ENCODE results near the gene IFITM1.
A peak's percentile ranks its signal among the peaks of the same experiment; 100 is the strongest.
"Not testable (repeated sequence)": the region's sequence is repeated elsewhere in the genome, so short reads cannot be mapped to it uniquely, and the experiment has no call there.

The IFITM1 gene

GRCh38 chr11:279040-279965 lies 34.5 kb upstream of the IFITM1 start:
- ATAC-seq, result no peak
- Mint-ChIP-seq H3K27ac (peak overlapping the region; percentile 59), H3K36me3 (ENCODE audit: low read depth) (peaks cover 5% of the 10 kb centered on the region), H3K9me3 (peaks cover 12% of the 10 kb centered on the region), H3K27me3 (peaks cover 39% of the 10 kb centered on the region), H3K4me1 (peaks cover 46% of the 10 kb centered on the region), H3K4me3 (no peak overlapping the region)
- DNase-seq, result peak; percentile 19

- ATAC-seq, result no peak
- Mint-ChIP-seq H3K27ac (peak overlapping the region; percentile 56), H3K36me3 (ENCODE audit: low read depth) (peaks cover 5% of the 10 kb centered on the region), H3K9me3 (peaks cover 12% of the 10 kb centered on the region), H3K4me1 (peaks cover 46% of the 10 kb centered on the region), H3K4me3 (peak overlapping the region; percentile 67), H3K27me3 (peaks cover 39% of the 10 kb centered on the region)
- peak; percentile 40 for DNase-seq
Observed at GRCh38 chr11:279966-280705, 33.7 kb upstream of the IFITM1 start.

DNA sequence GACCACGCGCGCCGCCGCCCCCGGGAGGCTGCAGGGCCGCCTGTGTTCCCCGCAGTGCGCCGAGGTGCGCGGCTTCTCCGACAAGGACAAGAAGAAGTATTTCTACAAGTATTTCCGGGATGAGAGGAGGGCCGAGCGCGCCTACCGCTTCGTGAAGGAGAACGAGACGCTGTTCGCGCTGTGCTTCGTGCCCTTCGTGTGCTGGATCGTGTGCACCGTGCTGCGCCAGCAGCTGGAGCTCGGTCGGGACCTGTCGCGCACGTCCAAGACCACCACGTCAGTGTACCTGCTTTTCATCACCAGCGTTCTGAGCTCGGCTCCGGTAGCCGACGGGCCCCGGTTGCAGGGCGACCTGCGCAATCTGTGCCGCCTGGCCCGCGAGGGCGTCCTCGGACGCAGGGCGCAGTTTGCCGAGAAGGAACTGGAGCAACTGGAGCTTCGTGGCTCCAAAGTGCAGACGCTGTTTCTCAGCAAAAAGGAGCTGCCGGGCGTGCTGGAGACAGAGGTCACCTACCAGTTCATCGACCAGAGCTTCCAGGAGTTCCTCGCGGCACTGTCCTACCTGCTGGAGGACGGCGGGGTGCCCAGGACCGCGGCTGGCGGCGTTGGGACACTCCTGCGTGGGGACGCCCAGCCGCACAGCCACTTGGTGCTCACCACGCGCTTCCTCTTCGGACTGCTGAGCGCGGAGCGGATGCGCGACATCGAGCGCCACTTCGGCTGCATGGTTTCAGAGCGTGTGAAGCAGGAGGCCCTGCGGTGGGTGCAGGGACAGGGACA lies 32.9 kb upstream of the IFITM1 start:
- H3K4me3 Mint-ChIP-seq, result peak overlapping the region; percentile 70
- H3K27ac Mint-ChIP-seq, result peak overlapping the region; percentile 46
- ATAC-seq (peak; percentile 16), DNase-seq (peak; percentile 35)
- peaks cover 39% of the 10 kb centered on the region for H3K27me3 Mint-ChIP-seq
- peaks cover 5% of the 10 kb centered on the region for H3K36me3 Mint-ChIP-seq (ENCODE audit: low read depth)
- H3K4me1 Mint-ChIP-seq, result peaks cover 52% of the 10 kb centered on the region
- H3K9me3 Mint-ChIP-seq, result peaks cover 12% of the 10 kb centered on the region

GRCh38 chr11:281486-282161 lies 32.2 kb upstream of the IFITM1 start:
- peak overlapping the region; percentile 46 for H3K27ac Mint-ChIP-seq
- H3K36me3 Mint-ChIP-seq (ENCODE audit: low read depth), result peaks cover 4% of the 10 kb centered on the region
- H3K4me3 Mint-ChIP-seq, result peak overlapping the region; percentile 70
- H3K9me3 Mint-ChIP-seq, result peaks cover 11% of the 10 kb centered on the region
- no peak for ATAC-seq
- H3K27me3 Mint-ChIP-seq, result peaks cover 39% of the 10 kb centered on the region
- H3K4me1 Mint-ChIP-seq, result peaks cover 57% of the 10 kb centered on the region
- no peak for DNase-seq

GRCh38 chr11:282171-282570 lies 31.7 kb upstream of the IFITM1 start:
- ATAC-seq, result no peak
- Mint-ChIP-seq H3K36me3 (ENCODE audit: low read depth) (peaks cover 2% of the 10 kb centered on the region), H3K4me1 (peaks cover 62% of the 10 kb centered on the region), H3K4me3 (peak overlapping the region; percentile 70), H3K27me3 (peaks cover 39% of the 10 kb centered on the region), H3K9me3 (peaks cover 6% of the 10 kb centered on the region), H3K27ac (peak overlapping the region; percentile 51)
- DNase-seq, result no peak

DNA sequence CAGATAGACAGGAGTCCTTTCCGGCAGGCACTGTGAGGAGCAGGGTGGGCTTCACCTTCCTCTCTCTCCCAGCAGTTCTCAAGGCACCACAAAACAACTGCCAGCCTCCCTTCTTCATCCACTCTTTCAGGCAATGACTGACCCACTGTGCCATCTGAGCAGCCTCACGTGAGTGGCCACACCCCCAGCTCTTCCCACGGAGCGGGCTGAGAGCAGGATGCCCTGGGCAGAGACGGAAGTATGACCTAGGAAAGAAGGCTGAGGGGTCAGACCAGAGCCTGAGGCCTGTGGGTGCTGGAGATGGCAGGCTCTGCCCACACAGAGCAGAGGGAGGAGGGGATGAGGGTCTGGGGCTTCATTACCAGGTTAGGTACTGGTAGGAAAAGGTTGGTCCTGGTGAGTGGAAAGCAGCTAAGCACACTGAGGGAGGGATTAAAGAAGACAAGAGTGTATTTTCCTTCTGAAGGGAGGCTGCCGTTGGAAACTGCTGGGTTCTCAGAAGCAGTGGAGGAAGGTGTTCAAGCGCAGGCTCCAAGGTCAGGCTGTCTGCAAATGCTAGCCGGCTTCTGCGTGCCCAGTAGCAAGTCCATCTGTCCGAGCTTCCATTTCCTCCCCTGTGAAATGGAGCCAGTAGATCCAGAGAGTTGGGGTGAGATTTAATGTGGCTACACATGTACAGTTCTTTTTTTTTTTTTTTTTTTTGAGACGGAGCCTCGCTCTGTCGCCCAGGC lies 31.0 kb upstream of the IFITM1 start:
- no peaks in the 10 kb centered on the region for H3K9me3 Mint-ChIP-seq
- ATAC-seq (no peak), DNase-seq (no peak)
- H3K4me3 Mint-ChIP-seq, result peak overlapping the region; percentile 70
- H3K36me3 Mint-ChIP-seq (ENCODE audit: low read depth), result peaks cover under 1% of the 10 kb centered on the region
- H3K27me3 Mint-ChIP-seq, result peaks cover 36% of the 10 kb centered on the region
- peaks cover 59% of the 10 kb centered on the region for H3K4me1 Mint-ChIP-seq
- peak overlapping the region; percentile 51 for H3K27ac Mint-ChIP-seq

DNA sequence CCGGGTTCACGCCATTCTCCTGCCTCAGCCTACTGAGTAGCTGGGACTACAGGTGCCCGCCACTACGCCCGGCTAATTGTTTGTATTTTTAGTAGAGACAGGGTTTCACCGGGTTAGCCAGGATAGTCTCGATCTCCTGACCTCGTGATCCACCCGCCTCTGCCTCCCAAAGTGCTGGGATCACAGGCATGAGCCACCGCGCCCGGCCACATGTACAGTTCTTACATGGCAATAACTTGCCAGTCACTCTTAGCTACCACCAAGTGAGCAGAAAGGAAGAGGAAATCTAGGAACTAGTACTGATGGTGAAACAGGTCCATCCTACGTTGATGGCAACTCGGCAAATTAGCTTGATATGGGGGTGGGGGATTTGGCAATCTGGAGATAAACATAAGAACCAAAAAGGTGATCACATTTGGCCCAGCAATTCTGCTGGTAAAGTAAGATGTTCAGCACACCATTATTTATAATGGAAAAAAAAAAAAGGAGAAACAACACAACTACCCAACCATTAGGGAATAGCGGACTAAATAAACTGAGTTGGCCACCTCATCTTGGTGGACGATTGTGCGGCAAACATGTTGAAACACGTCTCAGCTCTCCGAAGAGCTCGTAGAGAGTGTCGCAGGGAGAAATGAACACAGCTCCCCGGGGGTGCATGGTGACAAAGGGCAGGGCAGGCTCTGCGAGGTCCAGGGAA lies 30.3 kb upstream of the IFITM1 start:
- Mint-ChIP-seq H3K27ac (peak overlapping the region; percentile 51), H3K36me3 (ENCODE audit: low read depth) (peaks cover 3% of the 10 kb centered on the region), H3K4me3 (peak overlapping the region; percentile 70), H3K9me3 (no peaks in the 10 kb centered on the region), H3K27me3 (peaks cover 36% of the 10 kb centered on the region), H3K4me1 (peaks cover 58% of the 10 kb centered on the region)
- no peak for DNase-seq
- ATAC-seq, result no peak

DNA sequence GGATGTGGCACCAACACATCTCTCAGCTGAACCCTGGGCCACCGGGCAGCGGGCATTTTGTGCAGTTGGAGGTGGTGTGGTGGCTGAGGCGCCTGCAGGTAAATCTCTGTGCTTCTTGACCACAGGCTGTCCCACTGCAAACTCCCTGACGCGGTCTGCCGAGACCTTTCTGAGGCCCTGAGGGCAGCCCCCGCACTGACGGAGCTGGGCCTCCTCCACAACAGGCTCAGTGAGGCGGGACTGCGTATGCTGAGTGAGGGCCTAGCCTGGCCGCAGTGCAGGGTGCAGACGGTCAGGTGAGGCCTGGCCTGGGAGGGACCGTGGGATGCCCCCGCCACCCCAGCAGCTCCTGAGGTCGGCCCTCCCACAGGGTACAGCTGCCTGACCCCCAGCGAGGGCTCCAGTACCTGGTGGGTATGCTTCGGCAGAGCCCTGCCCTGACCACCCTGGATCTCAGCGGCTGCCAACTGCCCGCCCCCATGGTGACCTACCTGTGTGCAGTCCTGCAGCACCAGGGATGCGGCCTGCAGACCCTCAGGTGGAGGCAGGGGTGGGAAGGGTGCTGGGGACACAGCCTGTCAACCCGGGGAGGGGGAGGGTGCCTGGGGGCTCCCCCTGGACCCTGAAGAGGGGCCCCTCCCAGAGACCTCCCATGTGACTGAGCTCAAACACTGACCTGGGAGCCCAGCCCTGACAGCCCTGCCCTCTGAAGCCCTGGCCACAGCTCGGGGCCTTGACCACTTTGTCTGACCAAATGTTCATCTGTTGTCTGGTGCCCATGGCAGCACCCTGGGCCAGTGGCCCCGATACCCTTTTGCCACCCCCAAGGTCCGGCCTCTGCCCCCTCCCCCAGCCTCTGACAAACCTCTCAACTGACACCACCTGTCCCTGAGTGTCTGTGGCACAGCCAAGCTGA lies 29.5 kb upstream of the IFITM1 start:
- DNase-seq, result peak; percentile 8
- Mint-ChIP-seq H3K27ac (no peak overlapping the region), H3K9me3 (no peaks in the 10 kb centered on the region), H3K4me1 (peaks cover 55% of the 10 kb centered on the region), H3K27me3 (peaks cover 33% of the 10 kb centered on the region), H3K36me3 (ENCODE audit: low read depth) (peaks cover 3% of the 10 kb centered on the region), H3K4me3 (no peak overlapping the region)
- ATAC-seq, result no peak

DNA sequence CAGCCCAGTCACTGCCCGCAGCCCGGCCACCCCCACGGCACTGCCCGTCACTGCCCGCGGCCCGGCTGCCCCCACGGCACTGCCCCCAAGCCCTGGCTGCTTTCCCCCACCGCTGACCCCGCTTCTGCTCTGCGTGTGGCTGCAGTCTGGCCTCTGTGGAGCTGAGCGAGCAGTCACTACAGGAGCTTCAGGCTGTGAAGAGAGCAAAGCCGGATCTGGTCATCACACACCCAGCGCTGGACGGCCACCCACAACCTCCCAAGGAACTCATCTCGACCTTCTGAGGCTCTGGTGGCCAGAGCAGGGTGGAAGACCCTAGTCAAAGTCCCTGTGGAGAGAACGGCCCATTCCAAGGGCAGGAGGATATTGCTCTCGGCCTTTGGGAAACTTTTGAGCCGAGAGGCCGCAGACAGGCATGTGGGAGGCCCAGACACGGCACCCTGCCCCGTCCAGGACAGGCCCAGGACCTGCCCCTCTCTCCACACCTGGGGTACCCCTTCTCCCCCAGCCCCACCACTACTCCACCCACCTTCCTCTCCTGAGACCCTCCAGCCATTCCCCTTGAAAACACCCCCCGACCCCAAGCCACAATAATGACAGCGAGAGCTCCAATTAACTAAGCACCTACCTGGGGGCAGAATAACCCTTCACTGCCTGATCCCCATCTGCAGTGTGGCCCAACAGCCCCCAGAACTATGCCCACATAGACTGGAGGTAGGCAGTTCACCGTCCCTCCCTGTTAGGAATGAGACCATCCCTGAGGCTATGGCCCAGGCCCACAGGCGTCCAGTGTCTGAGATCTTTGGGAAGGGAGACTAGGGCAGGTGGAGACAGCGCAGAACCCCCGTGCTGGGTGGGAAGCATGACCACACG lies 28.6 kb upstream of the IFITM1 start:
- H3K27ac Mint-ChIP-seq, result no peak overlapping the region
- no peak overlapping the region for H3K4me3 Mint-ChIP-seq

DNA sequence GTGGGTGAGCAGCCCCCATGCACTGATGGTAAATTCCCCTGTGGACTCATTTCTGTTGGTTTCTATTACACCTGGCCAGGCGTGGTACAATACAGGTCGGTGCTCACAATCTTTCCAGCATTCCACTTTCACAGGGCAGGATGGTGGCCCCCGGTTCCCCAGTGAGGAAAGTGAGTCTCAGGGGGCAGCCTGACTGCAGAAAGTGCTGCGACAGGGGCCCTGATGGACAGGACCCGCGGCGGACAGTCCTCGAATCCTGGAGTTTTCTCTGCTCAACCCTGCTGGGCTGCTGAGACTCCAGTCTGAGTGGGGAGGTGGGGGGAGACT lies 28.0 kb upstream of the IFITM1 start:
- no peak for DNase-seq
- peaks cover 29% of the 10 kb centered on the region for H3K27me3 Mint-ChIP-seq
- peaks cover 3% of the 10 kb centered on the region for H3K36me3 Mint-ChIP-seq (ENCODE audit: low read depth)
- no peak for ATAC-seq
- H3K4me3 Mint-ChIP-seq, result no peak overlapping the region
- H3K9me3 Mint-ChIP-seq, result no peaks in the 10 kb centered on the region
- peaks cover 60% of the 10 kb centered on the region for H3K4me1 Mint-ChIP-seq
- H3K27ac Mint-ChIP-seq, result no peak overlapping the region

More for the DNA sequence above, 28.6 kb upstream of the IFITM1 start:
- Mint-ChIP-seq H3K4me1 (peaks cover 58% of the 10 kb centered on the region), H3K9me3 (no peaks in the 10 kb centered on the region), H3K27me3 (peaks cover 31% of the 10 kb centered on the region), H3K36me3 (ENCODE audit: low read depth) (peaks cover 3% of the 10 kb centered on the region)
- DNase-seq, result no peak
- ATAC-seq, result no peak

- H3K27me3 Mint-ChIP-seq, result peaks cover 15% of the 10 kb centered on the region
- H3K4me1 Mint-ChIP-seq, result peaks cover 54% of the 10 kb centered on the region
- not testable (repeated sequence) for DNase-seq
Observed at GRCh38 chr11:286977-287820, 26.6 kb upstream of the IFITM1 start.

More at GRCh38 chr11:286977-287820, 26.6 kb upstream of the IFITM1 start:
- not testable (repeated sequence) for H3K36me3 Mint-ChIP-seq (ENCODE audit: low read depth); ATAC-seq; H3K9me3 Mint-ChIP-seq
- H3K27ac Mint-ChIP-seq, result peak overlapping the region; percentile 80
- H3K4me3 Mint-ChIP-seq, result peak overlapping the region; percentile 89

Measured in activated naive CD8-positive, alpha-beta T cell treated with anti-CD3 and anti-CD28 coated beads, Interleukin-2, amount 50 U/mL, for 24 hours (primary cell).